ENCODE results near the gene NOC4L.

- TF ChIP-seq CTCF (conservative IDR thresholded peaks at IDR 0.05; ENCODE audit: low read length) (no peak), EZH2phosphoT487 (IDR thresholded peaks at IDR 0.05; ENCODE audit: borderline replicate concordance, low read depth, low read length) (no peak)
These were observed 2.1 kb upstream of the NOC4L start for GRCh38 chr12:132141976-132142678.
